IMR-90 (cell line): ENCODE results near the gene KLF2. TPM values are rescaled to one million over a fixed set of nuclear protein-coding genes. Genes with fewer than 3 reads are reported as not detected.

Source experiments
- ATAC-seq: fragments of 200-7000 bp; cut with Tn5 transposase; 2 replicates; pipeline ENCODE4 v1.9.1; 2020; ENCODE audit warnings: low read depth, mild to moderate bottlenecking, moderate library complexity
- BruUV-seq: library from RNA; stranded (reverse); fragments of 400-500 nt; replicated peaks from 2 replicates; lab custom pipeline; 2021; lab: Mats Ljungman, UMichigan
- CTCF ChIA-PET: fragments of 300-600 bp; formaldehyde crosslinking; extraction: SDS; loops from one replicate; lab custom pipeline; 2021; ENCODE audit warnings: antibody characterized with exemption; lab: Yijun Ruan, JAX
- POLR2A ChIA-PET: fragments of 300-600 bp; sonication (Branson Sonifier 250); formaldehyde crosslinking; loops from one replicate; lab custom pipeline; 2022; ENCODE audit warnings: antibody characterized with exemption; ENCODE audit not compliant: unreplicated experiment; lab: Charles Lee
- DNase-seq: peaks from one replicate; pipeline ENCODE4 v3.0.0; 2013
- H2AFZ ChIP-seq: replicated peaks from 2 replicates; pipeline ENCODE3; 2013; ENCODE audit warnings: low read length, mild to moderate bottlenecking; ENCODE audit not compliant: poor library complexity
- H2AK5ac ChIP-seq: 2 replicates; pipeline ENCODE4 v1.6.1; 2013; ENCODE audit warnings: low read depth, low read length, inconsistent platforms
- H2AK9ac ChIP-seq: replicated peaks from 2 replicates; pipeline ENCODE3; 2013; ENCODE audit warnings: mild to moderate bottlenecking, low read depth, low read length, moderate library complexity; ENCODE audit not compliant: poor library complexity
- H2BK120ac ChIP-seq: 2 replicates; pipeline ENCODE4 v1.6.1; 2013; ENCODE audit warnings: low read depth, low read length, inconsistent platforms
- H2BK15ac ChIP-seq: 3 replicates; pipeline ENCODE4 v1.6.1; 2013; ENCODE audit warnings: low read depth, low read length, inconsistent platforms
- H2BK20ac ChIP-seq: 2 replicates; pipeline ENCODE4 v1.6.1; 2013; ENCODE audit warnings: low read depth, mild to moderate bottlenecking, inconsistent platforms, low read length, moderate library complexity
- H2BK5ac ChIP-seq: 2 replicates; pipeline ENCODE4 v1.6.1; 2013; ENCODE audit warnings: mild to moderate bottlenecking, low read depth, low read length, inconsistent platforms; ENCODE audit not compliant: poor library complexity, severe bottlenecking
- H3K14ac ChIP-seq: replicated peaks from 2 replicates; pipeline ENCODE4 v1.6.1; 2013; ENCODE audit warnings: low read depth, low read length, inconsistent platforms
- H3K18ac ChIP-seq: 2 replicates; pipeline ENCODE4 v1.6.1; 2013; ENCODE audit warnings: low read depth, low read length, control low read depth
- H3K23ac ChIP-seq: 2 replicates; pipeline ENCODE4 v1.6.1; 2013; ENCODE audit warnings: low read depth, low read length, inconsistent platforms
- H3K27ac ChIP-seq: 2 replicates; pipeline ENCODE4 v1.5.1; 2013; ENCODE audit warnings: mild to moderate bottlenecking, control low read depth, low read length; ENCODE audit not compliant: insufficient read depth
- H3K27me3 ChIP-seq: 2 replicates; pipeline ENCODE4 v1.6.1; 2013; ENCODE audit warnings: low read length; ENCODE audit not compliant: control insufficient read depth, insufficient read depth
- H3K36me3 ChIP-seq: 2 replicates; pipeline ENCODE4 v1.6.1; 2013; ENCODE audit warnings: low read length, mixed read lengths; ENCODE audit not compliant: control insufficient read depth, insufficient read depth
- H3K4ac ChIP-seq: 2 replicates; pipeline ENCODE4 v1.6.1; 2013; ENCODE audit warnings: low read depth, low read length, inconsistent platforms
- H3K4me1 ChIP-seq: 2 replicates; pipeline ENCODE4 v1.6.1; 2013; ENCODE audit warnings: low read length, mixed read lengths; ENCODE audit not compliant: control insufficient read depth, insufficient read depth
- H3K4me2 ChIP-seq: 2 replicates; pipeline ENCODE4 v1.6.1; 2013; ENCODE audit warnings: low read depth, mild to moderate bottlenecking, control low read depth, low read length, moderate library complexity
- H3K4me3 ChIP-seq: 2 replicates; pipeline ENCODE4 v1.5.1; 2013; ENCODE audit warnings: low read depth, mild to moderate bottlenecking, control low read depth, low read length, moderate library complexity; ENCODE audit not compliant: insufficient read depth
- H3K56ac ChIP-seq: 2 replicates; pipeline ENCODE4 v1.6.1; 2013; ENCODE audit warnings: low read length, inconsistent platforms; ENCODE audit not compliant: insufficient read depth; ENCODE audit errors: extremely low read depth
- H3K79me1 ChIP-seq, 2 experiments: 2 replicates each; pipeline ENCODE4 v1.6.1; 2013; ENCODE audit warnings: low read length in 2 of 2, inconsistent platforms in 1 of 2, low read depth in 1 of 2
- H3K9ac ChIP-seq: 2 replicates; pipeline ENCODE4 v1.6.1; 2013; ENCODE audit warnings: low read depth, low read length, control low read depth
- H3K9me1 ChIP-seq: 2 replicates; pipeline ENCODE4 v1.6.1; 2013; ENCODE audit warnings: low read length, inconsistent platforms; ENCODE audit not compliant: insufficient read depth
- H3K9me3 ChIP-seq: 2 replicates; pipeline ENCODE4 v1.6.1; 2013; ENCODE audit warnings: low read length; ENCODE audit not compliant: control insufficient read depth, insufficient read depth
- H4K20me1 ChIP-seq: 2 replicates; pipeline ENCODE4 v1.6.1; 2013; ENCODE audit warnings: low read length, inconsistent platforms; ENCODE audit not compliant: insufficient read depth
- H4K5ac ChIP-seq: 2 replicates; pipeline ENCODE4 v1.6.1; 2013; ENCODE audit warnings: mild to moderate bottlenecking, low read depth, low read length, control low read depth
- H4K8ac ChIP-seq, 2 experiments: 2 replicates each; pipeline ENCODE4 v1.6.1; 2013; ENCODE audit warnings: low read depth in 2 of 2, low read length in 2 of 2, control low read depth in 1 of 2, inconsistent platforms in 1 of 2
- H4K91ac ChIP-seq: 2 replicates; pipeline ENCODE4 v1.6.1; 2013; ENCODE audit warnings: low read depth, low read length, inconsistent platforms; ENCODE audit not compliant: insufficient read depth
- CEBPB ChIP-seq: IDR thresholded peaks from 2 replicates; pipeline ENCODE4 v1.6.1; 2012; ENCODE audit warnings: low read depth, low read length, improper control_type of control experiment
- CHD1 ChIP-seq: IDR thresholded peaks from 2 replicates; pipeline ENCODE4 v1.6.1; 2012; ENCODE audit warnings: low read depth, low read length, improper control_type of control experiment
- FOS ChIP-seq: fragments of 150-350 bp; IDR thresholded peaks from 2 replicates; pipeline ENCODE4 v1.6.1; 2016; ENCODE audit warnings: low read depth, low read length
- MAFK ChIP-seq: IDR thresholded peaks from 2 replicates; pipeline ENCODE4 v1.6.1; 2012; ENCODE audit warnings: low read depth, low read length, improper control_type of control experiment
- MXI1 ChIP-seq: IDR thresholded peaks from 2 replicates; pipeline ENCODE4 v1.6.1; 2012; ENCODE audit warnings: low read depth, mild to moderate bottlenecking, low read length, moderate library complexity, borderline replicate concordance
- RAD21 ChIP-seq: IDR thresholded peaks from 2 replicates; pipeline ENCODE4 v1.6.1; 2012; ENCODE audit warnings: low read length, improper control_type of control experiment
- RFX5 ChIP-seq: IDR thresholded peaks from 2 replicates; pipeline ENCODE4 v1.8.0; 2012; ENCODE audit warnings: low read depth, mild to moderate bottlenecking, low read length, moderate library complexity
- USF2 ChIP-seq: fragments of 150-350 bp; IDR thresholded peaks from 2 replicates; pipeline ENCODE4 v1.6.1; 2017; ENCODE audit warnings: mild to moderate bottlenecking, antibody characterized with exemption, low read length, low read depth
- WGBS, 2 experiments: methylation state at CpG; one replicate each; pipeline versions ENCODE4 v1.1.5 to v1.1.7; 2013; ENCODE audit warnings: missing lambda C conversion rate in 2 of 2; ENCODE audit not compliant: insufficient read length in 1 of 2; ENCODE audit errors: extremely low coverage in 2 of 2; 5-methylcytosine and 5-hydroxymethylcytosine counted together
- dilution Hi-C: fragments of 300-500 bp; cut with HindIII; formaldehyde crosslinking; loops from one replicate; pipeline ENCODE4 v1.14.3; 2018; ENCODE audit warnings: low sequenced_read_pairs; ENCODE audit not compliant: unreplicated experiment
- in situ Hi-C: fragments of 300-500 bp; cut with MboI; formaldehyde crosslinking; loops from 3 replicates; pipeline ENCODE4 v1.14.3; 2019; ENCODE audit warnings: low sequenced_read_pairs, inconsistent platforms, mixed read lengths
- intact Hi-C: fragments of 100-400 bp; cut with micrococcal nuclease; formaldehyde crosslinking; loops from 2 replicates; pipeline ENCODE4 v1.10.0; 2022
- polyA plus RNA-seq, 3 experiments: library from polyadenylated mRNA; depleted of rRNA; stranded (reverse); fragments of >200 nt; gene quantifications; 2 replicates each; pipeline ENCODE4 v1.2.3, GENCODE V29; 2012; ENCODE audit warnings: low replicate concordance in 1 of 3
- total RNA-seq: library from RNA; depleted of rRNA; stranded (reverse); fragments of >200 nt; gene quantifications from 2 replicates; pipeline ENCODE4 v1.2.3, GENCODE V29; 2012

KLF2 gene
- total and polyA plus RNA-seq, 2 of the 4 experiments (the other 2 are of a cell fraction), result 1.1 to 34.4 TPM

GRCh38 chr19:16288544-16288943 is 36.1 kb upstream of the KLF2 start:
- Histone ChIP-seq H3K9ac (no peak overlapping the region), H3K36me3 (no peaks in the 10 kb centered on the region), H3K23ac (no peak overlapping the region), H2AFZ (no peak overlapping the region), H4K5ac (no peak overlapping the region), H2BK15ac (no peak overlapping the region), H3K9me3 (no peaks in the 10 kb centered on the region), H2BK20ac (no peak overlapping the region), H2BK5ac (no peak overlapping the region), H3K14ac (no peak overlapping the region), H3K4me3 (no peak overlapping the region), H3K79me1 (no peaks in the 10 kb centered on the region), H2BK120ac (no peak overlapping the region), H3K4me1 (peaks cover 8% of the 10 kb centered on the region), H3K27ac (no peak overlapping the region), H3K4me2 (no peak overlapping the region), H2AK9ac (no peak overlapping the region), H2AK5ac (no peak overlapping the region), H3K9me1 (peaks cover 6% of the 10 kb centered on the region; the same call in 1 of the 2 replicates), H3K56ac (no peak overlapping the region), H4K20me1 (no peaks in the 10 kb centered on the region), H3K18ac (no peak overlapping the region), H4K91ac (no peak overlapping the region), H3K27me3 (peaks cover 15% of the 10 kb centered on the region), H3K4ac (no peak overlapping the region), H4K8ac (no peak overlapping the region)
- ATAC-seq (no peak), DNase-seq (peak; percentile 17)
- intact Hi-C loops (no loop called here), in situ Hi-C loops (no loop called here), dilution Hi-C loops (no loop called here)
- BruUV-seq, result no TSS peak
- CTCF ChIA-PET, result no interaction called here
- POLR2A ChIA-PET, result no interaction called here
- no peak for TF ChIP-seq RAD21
- TF ChIP-seq RFX5, result no peak
- TF ChIP-seq CHD1, result no peak
- no peak for TF ChIP-seq FOS
- no peak for TF ChIP-seq CEBPB
- TF ChIP-seq MAFK, result peak; percentile 36; the same call in 1 of the 2 replicates
- no peak for TF ChIP-seq MXI1
- no peak for TF ChIP-seq USF2
- WGBS, 2 experiments, result 66% methylated on average over 6 of the region's 9 CpGs; no CpG with 5 or more reads in 1 of the 2 experiments
